NK-92 treated with Interleukin-12 subunit alpha and Interleukin-12 subunit beta, amount 100 ng/mL, for 24 hours (cell line): ENCODE data around the gene ZNF814.
"Not testable (repeated sequence)": the region's sequence is repeated elsewhere in the genome, so short reads cannot be mapped to it uniquely, and the experiment has no call there.

Experiments used
- DNase-seq: peaks from one replicate; lab custom pipeline; 2025; lab: John Stamatoyannopoulos, UW

Gene ZNF814

DNA sequence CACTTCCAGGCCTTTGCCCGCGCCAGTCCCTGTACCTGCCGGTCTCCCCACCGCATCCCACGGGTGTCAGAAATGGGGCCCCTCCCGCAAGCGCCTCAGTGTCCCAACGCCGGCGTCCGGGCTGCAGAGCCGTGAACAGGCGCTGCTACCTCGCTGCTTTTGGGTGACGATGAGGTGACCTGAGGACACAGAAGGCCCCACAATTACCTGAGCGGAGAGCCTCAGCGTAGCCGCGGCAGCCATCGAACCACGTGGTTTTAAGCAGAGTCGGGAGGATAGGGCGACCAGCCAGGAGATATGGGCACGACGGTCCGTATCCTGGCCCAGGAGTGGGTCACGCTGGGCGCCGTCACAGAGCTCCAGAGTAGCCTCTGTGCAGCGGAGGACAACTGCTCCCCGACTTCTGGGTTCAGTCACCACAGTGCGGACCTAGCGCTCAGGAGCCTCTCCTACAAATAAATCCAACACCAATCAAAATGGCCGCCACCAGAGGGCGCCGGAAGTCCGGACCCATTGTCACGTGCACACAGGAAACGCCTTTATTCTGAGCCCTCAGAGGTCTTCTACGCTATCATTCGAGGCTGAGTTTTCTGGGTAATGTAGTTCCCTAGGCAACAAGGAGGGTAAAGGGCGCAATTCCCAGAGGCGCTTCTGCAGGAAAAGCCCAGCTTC, at the start of gene ZNF814:
TSS of gene ZNF814 (minus strand) at position 478 of the 672 bp plus-strand sequence. CDS start at position 243, 235 bp downstream.
- DNase-seq: no peak

DNA sequence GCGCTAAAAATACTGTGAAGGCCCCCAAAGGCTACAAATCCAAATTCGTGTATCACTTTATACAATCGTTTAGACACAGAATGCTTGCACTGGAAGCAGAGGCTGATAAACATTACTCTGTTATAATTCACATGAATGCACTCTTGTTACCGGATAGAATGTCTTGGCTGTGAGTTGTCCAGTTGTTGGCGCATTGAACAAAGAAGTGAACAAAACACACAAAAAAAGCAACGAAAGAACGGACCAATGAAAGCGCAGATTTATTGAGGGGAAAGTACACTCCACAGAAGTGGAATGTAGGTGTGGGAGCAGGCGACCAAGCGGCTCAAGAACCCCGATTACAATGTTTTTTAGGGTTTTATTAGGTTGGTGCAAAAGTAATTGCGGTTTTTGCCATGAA, 46.9 kb upstream of the ZNF814 start:
- DNase-seq: no peak

DNA sequence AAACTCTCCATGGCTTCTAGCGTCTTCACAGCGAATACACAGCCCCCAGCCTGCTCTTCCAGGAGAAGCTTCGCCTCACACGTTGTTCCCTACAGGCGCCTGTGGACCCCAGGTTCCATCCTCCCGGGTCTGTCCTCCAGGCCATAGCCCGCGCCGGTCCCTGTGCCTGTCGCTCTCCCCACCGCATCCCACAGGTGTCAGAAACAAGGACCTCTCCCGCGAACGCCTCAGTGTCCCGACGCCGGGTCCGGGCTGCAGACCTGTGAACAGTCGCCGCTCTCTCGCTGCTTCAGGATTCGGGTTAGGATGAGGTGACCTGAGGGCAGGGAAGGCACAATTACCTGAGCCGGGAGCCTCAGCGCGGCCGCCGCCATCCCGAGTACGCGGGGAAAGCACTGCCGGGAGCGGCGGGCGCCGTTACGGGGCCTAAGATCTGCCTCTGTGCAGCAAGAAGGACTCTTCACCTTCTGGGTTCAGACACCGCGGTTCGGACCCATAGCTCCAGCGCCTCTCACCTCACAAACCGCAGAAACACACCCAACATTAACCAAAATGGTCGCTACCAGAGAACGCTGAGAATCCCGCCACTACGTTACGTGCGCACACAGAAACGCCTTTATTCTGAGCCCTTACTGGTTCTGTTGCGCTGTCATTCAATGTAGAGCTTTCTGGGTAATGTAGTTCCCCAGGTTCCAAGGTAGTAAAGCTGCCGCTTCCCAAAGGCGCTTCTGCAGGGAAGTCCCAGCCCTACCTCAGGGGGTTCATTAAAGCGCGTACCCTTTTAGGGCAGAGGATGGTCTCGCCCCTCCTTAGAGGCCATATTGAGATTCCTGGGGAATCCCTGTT, 46.2 kb upstream of the ZNF814 start, which contains the start of gene ZNF418:
TSS of gene ZNF418 (minus strand) at position 583 of the 846 bp plus-strand sequence. CDS start 1,580 bp downstream, outside the sequence.
- no peak for DNase-seq

DNA sequence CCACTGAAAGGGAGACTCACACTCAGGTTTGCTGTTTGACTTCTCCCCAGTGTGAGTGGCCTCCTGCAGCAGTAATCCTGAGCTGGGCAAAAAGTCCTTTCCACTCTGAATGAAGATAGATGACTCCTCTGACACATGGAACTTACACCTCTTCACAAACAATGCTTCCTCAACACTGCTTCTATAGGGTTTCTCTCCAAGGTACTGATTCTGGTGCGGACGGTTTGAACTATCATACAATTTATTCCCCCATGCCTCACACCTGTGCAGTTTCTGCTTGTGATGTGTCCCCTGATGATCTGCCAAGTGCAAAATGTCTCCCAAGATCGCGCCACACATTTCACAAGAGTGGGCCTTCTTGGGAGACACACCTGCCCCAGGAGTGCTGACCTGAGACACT, 38.8 kb upstream of the ZNF814 start:
- no peak for DNase-seq

DNA sequence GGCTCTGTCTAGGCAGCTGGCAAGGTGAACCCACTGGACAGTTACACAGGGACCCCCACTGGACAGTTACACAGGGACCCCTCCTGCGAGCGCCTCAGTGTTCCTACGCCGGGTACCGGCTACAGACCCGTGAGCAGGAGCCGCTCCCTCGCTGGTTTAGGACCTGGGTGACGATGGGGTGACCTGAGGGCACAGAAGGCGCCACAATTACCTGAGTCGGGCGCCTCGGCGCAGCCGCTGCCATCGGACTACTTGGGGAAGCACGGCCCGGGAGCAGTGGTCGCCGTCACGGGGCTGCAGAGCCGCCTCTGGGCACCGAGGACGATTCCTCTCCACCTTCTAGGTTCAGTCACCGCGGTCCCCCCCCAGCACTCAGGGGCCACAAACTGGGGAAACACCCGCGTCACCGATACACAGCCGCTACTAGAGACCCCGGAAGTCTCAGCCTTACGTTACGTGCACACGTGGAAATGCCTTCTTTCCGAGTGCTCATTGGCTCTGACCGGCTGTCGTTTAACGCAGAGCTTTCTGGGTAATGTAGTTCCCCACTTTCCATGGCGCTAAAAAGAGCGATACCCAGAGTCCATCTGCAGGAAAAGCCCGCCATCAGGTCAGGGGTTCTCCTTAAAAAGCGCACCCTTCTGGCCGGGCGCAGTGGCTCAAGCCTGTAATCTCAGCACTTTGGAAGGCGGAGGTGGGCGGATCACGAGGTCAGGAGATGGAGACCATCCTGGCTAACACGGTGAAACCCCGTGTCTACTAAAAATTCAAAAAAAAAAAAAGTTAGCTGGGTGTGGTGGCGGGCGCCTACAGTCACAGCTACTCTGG, 27.5 kb upstream of the ZNF814 start, which contains the start of gene ZNF417:
TSS of gene ZNF417 (minus strand) at position 425 of the 828 bp plus-strand sequence. CDS start at position 244, 181 bp downstream.
- not testable (repeated sequence) for DNase-seq

DNA sequence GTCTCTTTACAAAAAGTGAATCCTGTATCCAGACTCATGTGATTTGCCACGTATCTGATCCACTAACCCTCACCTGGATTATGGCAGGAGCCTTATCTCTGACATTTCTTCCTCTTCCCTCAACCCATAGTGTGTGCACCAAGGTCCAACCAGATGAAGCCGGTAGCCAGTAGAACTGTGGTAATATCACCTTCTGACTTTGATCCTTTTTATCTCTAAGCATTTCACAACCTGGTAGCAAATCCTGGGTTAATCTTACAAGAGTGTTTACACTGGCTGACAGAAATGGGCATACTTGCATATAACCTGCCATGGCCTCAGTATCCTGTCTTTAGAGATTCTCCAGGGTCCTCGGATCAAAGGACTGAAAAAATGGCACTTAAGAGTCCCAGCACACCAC, 25.7 kb upstream of the ZNF814 start:
- no peak for DNase-seq

DNA sequence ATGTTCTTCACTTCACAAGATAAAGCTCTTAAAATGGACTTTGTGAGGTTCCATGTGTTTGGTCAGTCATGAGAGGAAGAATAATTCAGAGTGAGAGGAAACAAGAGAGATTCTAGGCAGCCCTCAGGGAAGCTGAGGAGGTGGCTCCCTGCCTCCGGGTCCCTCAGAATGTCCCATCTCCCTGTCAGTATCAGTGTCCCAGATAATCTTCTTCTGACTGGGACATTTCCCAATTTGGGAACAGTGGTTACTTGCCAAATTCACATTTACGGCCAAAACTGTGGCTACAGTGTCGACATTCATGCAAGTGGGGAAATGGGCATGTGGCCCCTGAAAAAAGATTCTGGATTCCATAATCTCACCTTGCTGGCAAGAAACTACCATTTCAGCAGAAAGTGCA, 18.6 kb upstream of the ZNF814 start:
- no peak for DNase-seq

DNA sequence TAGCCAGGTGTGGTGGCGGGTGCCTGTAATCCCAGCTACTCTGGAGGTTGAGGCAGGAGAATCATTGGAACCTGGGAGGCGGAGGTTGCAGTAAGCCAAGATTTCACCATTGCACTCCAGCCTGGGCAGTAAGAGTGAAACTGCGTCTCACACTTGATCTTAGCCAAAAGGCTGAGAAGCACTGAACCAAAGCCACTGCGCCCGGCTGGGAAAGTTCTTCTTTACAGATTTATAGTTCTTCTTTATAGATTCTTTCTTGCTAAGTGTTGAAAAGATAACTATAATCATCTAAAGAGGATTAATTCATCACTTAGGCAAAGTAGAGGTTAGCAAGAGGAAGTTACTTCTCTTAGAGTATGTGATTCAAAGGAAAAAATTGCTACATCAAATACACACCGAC, 16.4 kb upstream of the ZNF814 start:
- no peak for DNase-seq

DNA sequence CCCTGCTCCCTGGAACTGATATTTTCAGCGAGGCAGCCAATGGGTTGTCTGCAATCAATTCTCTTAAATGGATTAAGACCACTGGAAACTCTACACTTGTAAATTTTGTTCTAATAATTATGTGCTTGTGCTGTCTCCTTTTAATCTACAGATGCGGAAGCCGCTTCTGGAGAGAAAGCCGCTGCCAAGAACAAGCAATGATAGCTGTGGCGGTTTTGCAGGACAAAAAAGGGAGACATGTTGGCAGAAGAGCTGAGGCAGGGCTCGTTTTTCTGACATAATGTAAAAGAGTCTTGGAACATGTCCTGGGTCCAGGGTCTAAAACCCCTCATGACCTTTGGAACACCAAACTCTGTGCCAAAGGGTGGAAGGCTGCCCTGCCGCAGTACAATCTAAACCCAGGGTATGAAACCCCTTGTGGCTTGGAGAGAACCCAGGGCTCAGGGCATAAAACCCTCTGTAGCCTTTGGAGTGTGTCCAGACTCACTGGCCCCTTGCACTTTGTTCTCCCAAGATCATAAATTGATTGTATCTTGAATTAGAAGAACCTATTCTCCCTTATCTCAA, 14.9 kb upstream of the ZNF814 start:
- no peak for DNase-seq

DNA sequence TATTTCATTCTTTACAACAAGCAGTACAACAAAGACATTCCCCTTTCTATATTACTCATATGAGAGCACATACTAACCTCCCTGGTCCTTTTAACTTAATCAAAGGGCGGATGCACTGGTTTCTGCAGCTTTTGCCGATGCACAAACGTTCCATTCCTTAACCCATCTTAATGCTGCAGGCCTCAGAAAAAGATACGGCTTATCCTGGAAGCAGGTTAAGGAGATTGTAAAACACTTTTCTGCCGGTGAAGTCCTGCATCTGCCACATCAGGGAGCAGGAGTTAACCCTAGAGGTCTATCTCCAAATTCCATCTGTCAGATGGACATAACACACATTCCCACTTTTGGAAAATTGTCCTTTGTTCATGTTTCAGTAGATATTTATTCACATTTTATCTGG, 11.5 kb upstream of the ZNF814 start:
- no peak for DNase-seq

DNA sequence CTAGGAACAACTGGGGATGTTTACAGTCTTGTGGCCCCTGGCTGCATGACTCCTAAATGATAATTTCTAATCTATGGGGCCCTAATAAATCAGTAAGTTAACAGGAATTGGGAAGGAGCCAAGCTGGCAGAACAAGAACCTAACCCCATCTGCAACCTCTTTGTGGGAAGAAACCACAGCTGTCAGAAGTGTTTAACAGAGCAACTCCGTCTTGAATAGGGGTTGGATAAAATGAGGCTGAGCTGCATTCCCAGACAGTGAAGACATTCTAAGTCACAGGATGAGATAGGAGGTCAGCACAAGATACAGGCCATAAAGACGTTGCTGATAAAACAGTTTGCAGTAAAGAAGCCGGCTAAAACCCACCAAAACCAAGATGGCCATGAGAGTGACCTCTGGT, 1.9 kb upstream of the ZNF814 start:
- DNase-seq: not testable (repeated sequence)

DNA sequence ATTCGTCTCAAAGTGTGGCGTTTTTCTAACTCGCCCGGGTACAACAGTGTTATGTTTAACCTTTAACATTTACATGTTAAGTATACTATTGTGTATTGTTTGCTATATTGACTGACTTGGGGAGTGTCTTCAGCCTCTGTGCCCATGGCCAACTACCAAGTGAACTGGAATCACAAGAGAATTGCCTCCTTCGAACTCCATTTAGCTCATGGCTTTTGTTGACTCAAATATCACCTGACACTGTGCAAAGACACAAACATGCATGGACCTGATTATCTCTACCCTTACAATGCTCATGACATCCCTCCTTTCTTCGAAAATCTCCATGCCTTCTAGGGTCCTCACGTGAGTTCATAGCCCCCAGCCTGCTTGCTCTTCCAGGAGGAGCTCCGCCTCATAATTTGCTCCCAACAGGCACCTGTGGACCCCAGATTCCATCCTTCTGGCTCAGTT, 704 bp downstream of the ZNF814 start:
- DNase-seq: no peak

DNA sequence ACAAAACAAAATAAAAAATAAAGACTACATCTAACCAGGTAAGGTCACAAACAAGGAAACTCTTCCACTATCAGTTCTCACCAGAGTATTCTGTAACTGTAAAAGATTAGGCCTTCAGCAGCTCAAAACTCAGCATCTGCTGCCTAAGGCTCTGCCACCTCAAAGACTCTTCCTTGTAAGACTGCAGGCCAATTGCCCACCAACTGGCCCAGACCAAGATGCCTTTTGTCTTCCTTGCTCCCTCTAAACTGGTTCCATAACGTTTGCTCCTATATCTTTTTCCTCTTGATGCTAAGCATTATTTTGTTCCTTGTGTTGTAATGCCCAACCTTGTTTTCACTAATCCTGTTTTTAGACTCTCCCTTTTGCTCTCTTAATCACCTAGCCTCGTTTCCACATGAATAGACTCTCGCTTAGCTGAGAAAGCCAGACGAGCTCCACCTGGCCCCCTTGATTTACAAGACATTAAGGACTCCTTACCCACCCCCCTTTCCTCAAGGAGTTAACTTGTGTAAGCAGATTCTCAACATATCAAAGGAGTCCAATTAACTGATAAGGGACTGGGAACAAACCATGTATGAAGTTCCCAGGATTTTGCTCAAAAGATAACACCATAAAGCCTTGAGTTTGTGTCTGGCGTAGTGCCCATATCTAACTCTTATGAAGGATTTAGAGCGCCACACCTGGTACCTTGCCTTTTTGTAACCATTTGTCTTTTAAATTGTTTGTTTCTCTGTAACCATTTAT, 1.5 kb downstream of the ZNF814 start:
- no peak for DNase-seq

DNA sequence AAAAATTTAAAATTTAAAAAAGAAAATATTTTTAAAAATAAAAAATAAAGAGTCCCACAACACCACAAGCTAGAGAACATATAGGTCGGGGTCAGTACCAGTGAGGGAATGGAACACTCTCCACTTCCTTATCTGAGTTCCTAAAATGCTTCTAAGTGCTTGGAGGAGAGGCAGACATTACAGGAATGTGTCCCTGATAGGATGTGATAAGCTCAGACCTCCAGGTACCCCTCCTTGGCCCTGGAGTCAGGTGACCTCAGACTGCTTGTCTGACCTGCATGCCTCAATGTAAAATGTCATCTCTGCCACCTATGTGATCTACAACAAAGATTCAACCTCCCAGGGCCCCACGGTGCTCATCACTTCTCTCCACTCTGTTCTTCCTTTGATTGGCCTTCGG, 2.8 kb downstream of the ZNF814 start:
- no peak for DNase-seq

DNA sequence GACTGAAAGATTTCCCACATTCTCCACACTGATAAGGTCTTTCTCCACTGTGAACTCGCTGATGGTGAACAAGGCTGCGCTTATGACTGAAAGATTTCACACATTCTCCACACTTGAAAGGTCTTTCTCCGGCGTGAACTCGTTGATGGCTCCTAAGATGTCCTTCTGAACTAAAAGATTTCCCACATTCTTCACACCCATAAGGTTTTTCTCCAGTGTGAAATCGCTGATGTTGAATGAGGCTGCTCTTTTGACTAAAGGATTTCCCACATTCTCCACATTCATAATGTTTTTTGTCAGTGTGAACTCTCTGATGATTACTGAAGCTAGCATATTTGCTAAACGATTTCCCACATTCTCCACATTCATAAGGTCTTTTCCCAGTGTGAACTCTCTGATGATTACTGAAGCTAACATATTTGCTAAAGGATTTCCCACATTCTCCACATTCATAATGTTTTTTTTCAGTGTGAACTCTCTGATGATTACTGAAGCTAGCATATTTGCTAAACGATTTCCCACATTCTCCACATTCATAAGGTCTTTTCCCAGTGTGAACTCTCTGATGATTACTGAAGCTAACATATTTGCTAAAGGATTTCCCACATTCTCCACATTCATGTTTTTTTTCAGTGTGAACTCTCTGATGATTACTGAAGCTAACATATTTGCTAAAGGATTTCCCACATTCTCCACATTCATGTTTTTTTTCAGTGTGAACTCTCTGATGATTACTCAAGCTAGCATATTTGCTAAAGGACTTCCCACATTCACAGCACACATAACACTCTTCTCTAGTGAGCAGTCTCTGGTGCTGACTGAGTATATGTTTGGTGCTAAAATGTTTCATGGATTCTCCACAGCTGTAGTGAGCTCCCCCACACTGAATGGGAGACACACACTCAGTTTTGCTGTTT, 14.7 kb downstream of the ZNF814 start:
- not testable (repeated sequence) for DNase-seq

DNA sequence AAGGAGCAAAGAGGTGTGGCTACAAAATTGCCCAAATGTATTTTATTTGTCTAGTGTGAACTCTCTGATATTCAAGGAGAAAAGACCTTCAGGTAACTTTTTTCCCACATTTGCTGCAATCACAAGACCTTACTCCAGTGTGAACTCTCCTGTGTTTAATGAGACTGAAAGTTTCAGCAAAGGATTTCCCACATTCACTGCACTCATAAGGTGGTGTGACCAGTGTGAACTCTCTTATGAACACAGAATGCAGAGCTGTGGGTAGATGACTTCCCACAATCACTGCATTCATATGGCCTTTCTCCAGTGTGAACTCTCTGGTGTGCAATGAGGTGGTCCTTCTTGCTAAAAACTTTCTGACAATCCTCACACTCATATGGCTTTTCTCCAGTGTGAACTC, 16.4 kb downstream of the ZNF814 start:
- no peak for DNase-seq

DNA sequence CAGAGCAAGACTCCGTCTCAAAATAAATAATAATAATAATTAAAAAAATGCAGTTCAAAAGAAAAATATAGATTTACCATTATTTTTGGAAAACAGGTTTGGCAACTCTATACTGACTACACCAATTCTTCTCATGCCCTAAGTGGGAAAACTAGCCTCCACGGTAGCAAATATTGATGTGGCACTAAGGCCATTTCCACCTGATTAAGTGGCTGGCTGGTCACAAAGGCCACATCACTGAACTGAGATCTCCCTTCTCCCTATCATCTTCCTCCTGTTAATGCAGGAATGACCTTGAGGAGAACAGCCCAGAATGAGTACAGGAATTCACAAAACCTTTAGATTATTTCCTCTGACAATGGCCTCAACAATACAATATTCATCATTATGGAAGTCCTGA, 18.6 kb downstream of the ZNF814 start:
- DNase-seq: no peak

DNA sequence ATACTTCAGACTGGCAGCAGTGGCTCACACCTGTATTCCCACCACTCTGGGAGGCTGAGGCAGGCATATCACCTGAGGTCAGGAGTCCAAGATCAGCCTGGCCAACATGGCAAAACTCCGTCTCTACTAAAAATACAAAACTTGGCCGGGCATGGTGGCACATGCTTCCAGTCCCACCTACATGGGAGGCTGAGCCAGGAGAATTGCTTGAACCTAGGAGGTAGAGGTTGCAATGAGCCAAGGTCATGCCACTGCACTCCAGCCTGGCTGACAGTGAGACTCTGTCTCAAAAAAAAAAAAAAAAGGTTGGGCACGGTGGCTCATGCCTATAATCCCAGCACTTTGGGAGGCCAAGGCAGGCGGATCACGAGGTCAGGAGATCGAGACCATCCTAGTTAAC, 19.2 kb downstream of the ZNF814 start:
- DNase-seq: not testable (repeated sequence)

DNA sequence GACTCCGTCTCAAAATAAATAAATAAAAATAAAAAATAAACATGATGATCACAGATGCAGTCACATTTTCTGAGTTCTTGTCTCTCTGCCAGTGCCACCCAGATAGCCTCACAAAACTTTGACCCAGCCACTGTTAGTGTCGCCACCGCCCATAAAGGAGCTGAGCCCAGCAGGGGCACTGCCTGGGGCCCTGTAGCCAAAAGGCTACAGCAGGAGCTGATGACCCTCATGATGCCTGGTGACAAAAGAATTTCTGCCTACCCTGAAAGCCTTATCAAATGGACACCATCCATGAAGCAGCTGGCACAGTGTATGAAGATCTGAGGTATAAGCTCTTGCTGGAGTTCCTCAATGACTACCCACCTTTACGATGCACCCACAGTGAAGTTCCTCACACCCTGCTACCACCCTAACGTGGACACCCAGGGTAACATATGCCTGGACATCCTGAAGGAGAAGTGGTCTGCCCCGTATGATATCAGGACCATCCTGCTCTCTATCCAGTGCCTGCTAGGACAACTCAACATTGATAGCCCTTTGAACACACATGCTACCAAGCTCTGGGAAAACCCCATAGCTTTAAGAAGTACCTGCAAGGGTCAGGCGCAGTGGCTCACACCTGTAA, 20.9 kb downstream of the ZNF814 start:
- no peak for DNase-seq

DNA sequence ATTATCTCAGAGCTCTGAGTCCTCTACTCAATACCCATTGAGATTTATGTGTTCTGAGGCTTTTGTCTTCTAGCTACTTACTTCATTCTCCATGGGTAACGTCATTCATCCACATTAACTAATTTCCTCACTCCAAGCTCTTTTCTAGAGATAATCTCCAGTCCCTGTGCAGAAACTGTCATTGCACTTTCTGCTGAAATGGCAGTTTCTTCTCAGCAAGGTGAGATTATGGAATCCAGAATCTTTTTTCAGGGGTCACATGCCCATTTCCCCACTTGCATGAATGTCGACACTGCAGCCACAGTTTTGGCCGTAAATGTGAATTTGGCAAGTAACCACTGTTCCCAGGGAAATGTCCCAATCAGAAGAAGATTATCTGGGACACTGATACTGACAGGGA, 26.5 kb downstream of the ZNF814 start:
- DNase-seq: not testable (repeated sequence)
